IMR-90 (cell line): ENCODE results near the gene NOS1. TPM values are rescaled to one million over a fixed set of nuclear protein-coding genes. Genes with fewer than 3 reads are reported as not detected.

Experiments used
- ATAC-seq: fragments of 200-7000 bp; cut with Tn5 transposase; 2 replicates; pipeline ENCODE4 v1.9.1; 2020; ENCODE audit warnings: low read depth, mild to moderate bottlenecking, moderate library complexity
- BruUV-seq: library from RNA; stranded (reverse); fragments of 400-500 nt; replicated peaks from 2 replicates; lab custom pipeline; 2021; lab: Mats Ljungman, UMichigan
- CTCF ChIA-PET: fragments of 300-600 bp; formaldehyde crosslinking; extraction: SDS; loops from one replicate; lab custom pipeline; 2021; ENCODE audit warnings: antibody characterized with exemption; lab: Yijun Ruan, JAX
- POLR2A ChIA-PET: fragments of 300-600 bp; sonication (Branson Sonifier 250); formaldehyde crosslinking; loops from one replicate; lab custom pipeline; 2022; ENCODE audit warnings: antibody characterized with exemption; ENCODE audit not compliant: unreplicated experiment; lab: Charles Lee
- DNase-seq: peaks from one replicate; pipeline ENCODE4 v3.0.0; 2013
- H2AFZ ChIP-seq: replicated peaks from 2 replicates; pipeline ENCODE3; 2013; ENCODE audit warnings: low read length, mild to moderate bottlenecking; ENCODE audit not compliant: poor library complexity
- H2AK5ac ChIP-seq: 2 replicates; pipeline ENCODE4 v1.6.1; 2013; ENCODE audit warnings: low read depth, low read length, inconsistent platforms
- H2AK9ac ChIP-seq: replicated peaks from 2 replicates; pipeline ENCODE3; 2013; ENCODE audit warnings: mild to moderate bottlenecking, low read depth, low read length, moderate library complexity; ENCODE audit not compliant: poor library complexity
- H2BK120ac ChIP-seq: 2 replicates; pipeline ENCODE4 v1.6.1; 2013; ENCODE audit warnings: low read depth, low read length, inconsistent platforms
- H2BK15ac ChIP-seq: 3 replicates; pipeline ENCODE4 v1.6.1; 2013; ENCODE audit warnings: low read depth, low read length, inconsistent platforms
- H2BK20ac ChIP-seq: 2 replicates; pipeline ENCODE4 v1.6.1; 2013; ENCODE audit warnings: low read depth, mild to moderate bottlenecking, inconsistent platforms, low read length, moderate library complexity
- H2BK5ac ChIP-seq: 2 replicates; pipeline ENCODE4 v1.6.1; 2013; ENCODE audit warnings: mild to moderate bottlenecking, low read depth, low read length, inconsistent platforms; ENCODE audit not compliant: poor library complexity, severe bottlenecking
- H3K14ac ChIP-seq: replicated peaks from 2 replicates; pipeline ENCODE4 v1.6.1; 2013; ENCODE audit warnings: low read depth, low read length, inconsistent platforms
- H3K18ac ChIP-seq: 2 replicates; pipeline ENCODE4 v1.6.1; 2013; ENCODE audit warnings: low read depth, low read length, control low read depth
- H3K23ac ChIP-seq: 2 replicates; pipeline ENCODE4 v1.6.1; 2013; ENCODE audit warnings: low read depth, low read length, inconsistent platforms
- H3K27ac ChIP-seq: 2 replicates; pipeline ENCODE4 v1.5.1; 2013; ENCODE audit warnings: mild to moderate bottlenecking, control low read depth, low read length; ENCODE audit not compliant: insufficient read depth
- H3K27me3 ChIP-seq: 2 replicates; pipeline ENCODE4 v1.6.1; 2013; ENCODE audit warnings: low read length; ENCODE audit not compliant: control insufficient read depth, insufficient read depth
- H3K36me3 ChIP-seq: 2 replicates; pipeline ENCODE4 v1.6.1; 2013; ENCODE audit warnings: low read length, mixed read lengths; ENCODE audit not compliant: control insufficient read depth, insufficient read depth
- H3K4ac ChIP-seq: 2 replicates; pipeline ENCODE4 v1.6.1; 2013; ENCODE audit warnings: low read depth, low read length, inconsistent platforms
- H3K4me1 ChIP-seq: 2 replicates; pipeline ENCODE4 v1.6.1; 2013; ENCODE audit warnings: low read length, mixed read lengths; ENCODE audit not compliant: control insufficient read depth, insufficient read depth
- H3K4me2 ChIP-seq: 2 replicates; pipeline ENCODE4 v1.6.1; 2013; ENCODE audit warnings: low read depth, mild to moderate bottlenecking, control low read depth, low read length, moderate library complexity
- H3K4me3 ChIP-seq: 2 replicates; pipeline ENCODE4 v1.5.1; 2013; ENCODE audit warnings: low read depth, mild to moderate bottlenecking, control low read depth, low read length, moderate library complexity; ENCODE audit not compliant: insufficient read depth
- H3K56ac ChIP-seq: 2 replicates; pipeline ENCODE4 v1.6.1; 2013; ENCODE audit warnings: low read length, inconsistent platforms; ENCODE audit not compliant: insufficient read depth; ENCODE audit errors: extremely low read depth
- H3K79me1 ChIP-seq, 2 experiments: 2 replicates each; pipeline ENCODE4 v1.6.1; 2013; ENCODE audit warnings: low read length in 2 of 2, inconsistent platforms in 1 of 2, low read depth in 1 of 2
- H3K9ac ChIP-seq: 2 replicates; pipeline ENCODE4 v1.6.1; 2013; ENCODE audit warnings: low read depth, low read length, control low read depth
- H3K9me1 ChIP-seq: 2 replicates; pipeline ENCODE4 v1.6.1; 2013; ENCODE audit warnings: low read length, inconsistent platforms; ENCODE audit not compliant: insufficient read depth
- H3K9me3 ChIP-seq: 2 replicates; pipeline ENCODE4 v1.6.1; 2013; ENCODE audit warnings: low read length; ENCODE audit not compliant: control insufficient read depth, insufficient read depth
- H4K20me1 ChIP-seq: 2 replicates; pipeline ENCODE4 v1.6.1; 2013; ENCODE audit warnings: low read length, inconsistent platforms; ENCODE audit not compliant: insufficient read depth
- H4K5ac ChIP-seq: 2 replicates; pipeline ENCODE4 v1.6.1; 2013; ENCODE audit warnings: mild to moderate bottlenecking, low read depth, low read length, control low read depth
- H4K8ac ChIP-seq, 2 experiments: 2 replicates each; pipeline ENCODE4 v1.6.1; 2013; ENCODE audit warnings: low read depth in 2 of 2, low read length in 2 of 2, control low read depth in 1 of 2, inconsistent platforms in 1 of 2
- H4K91ac ChIP-seq: 2 replicates; pipeline ENCODE4 v1.6.1; 2013; ENCODE audit warnings: low read depth, low read length, inconsistent platforms; ENCODE audit not compliant: insufficient read depth
- BHLHE40 ChIP-seq: fragments of 150-350 bp; IDR thresholded peaks from 2 replicates; pipeline ENCODE4 v1.6.1; 2016; ENCODE audit warnings: mild to moderate bottlenecking, low read depth, low read length
- CEBPB ChIP-seq: IDR thresholded peaks from 2 replicates; pipeline ENCODE4 v1.6.1; 2012; ENCODE audit warnings: low read depth, low read length, improper control_type of control experiment
- CHD1 ChIP-seq: IDR thresholded peaks from 2 replicates; pipeline ENCODE4 v1.6.1; 2012; ENCODE audit warnings: low read depth, low read length, improper control_type of control experiment
- CTCF ChIP-seq: conservative IDR thresholded peaks from 2 replicates; pipeline ENCODE4 v1.5.1; 2012; ENCODE audit warnings: mild to moderate bottlenecking, low read depth, low read length, improper control_type of control experiment
- FOS ChIP-seq: fragments of 150-350 bp; IDR thresholded peaks from 2 replicates; pipeline ENCODE4 v1.6.1; 2016; ENCODE audit warnings: low read depth, low read length
- MAFK ChIP-seq: IDR thresholded peaks from 2 replicates; pipeline ENCODE4 v1.6.1; 2012; ENCODE audit warnings: low read depth, low read length, improper control_type of control experiment
- MAZ ChIP-seq: IDR thresholded peaks from 2 replicates; pipeline ENCODE4 v1.6.1; 2012; ENCODE audit warnings: low read depth, mild to moderate bottlenecking, low read length, improper control_type of control experiment, moderate library complexity, borderline replicate concordance
- MXI1 ChIP-seq: IDR thresholded peaks from 2 replicates; pipeline ENCODE4 v1.6.1; 2012; ENCODE audit warnings: low read depth, mild to moderate bottlenecking, low read length, moderate library complexity, borderline replicate concordance
- NFE2L2 ChIP-seq: fragments of 150-350 bp; IDR thresholded peaks from 2 replicates; pipeline ENCODE4 v1.6.1; 2016; ENCODE audit warnings: low read depth, mild to moderate bottlenecking, low read length
- POLR2A ChIP-seq: IDR thresholded peaks from 2 replicates; pipeline ENCODE4 v1.6.1; 2012; ENCODE audit warnings: mild to moderate bottlenecking, low read depth, low read length
- RAD21 ChIP-seq: IDR thresholded peaks from 2 replicates; pipeline ENCODE4 v1.6.1; 2012; ENCODE audit warnings: low read length, improper control_type of control experiment
- RCOR1 ChIP-seq: IDR thresholded peaks from 2 replicates; pipeline ENCODE4 v1.6.1; 2012; ENCODE audit warnings: mild to moderate bottlenecking, low read length, improper control_type of control experiment; ENCODE audit not compliant: insufficient replicate concordance
- RFX5 ChIP-seq: IDR thresholded peaks from 2 replicates; pipeline ENCODE4 v1.8.0; 2012; ENCODE audit warnings: low read depth, mild to moderate bottlenecking, low read length, moderate library complexity
- SMC3 ChIP-seq: fragments of 150-350 bp; IDR thresholded peaks from 2 replicates; pipeline ENCODE4 v1.6.1; 2016; ENCODE audit warnings: low read depth, mild to moderate bottlenecking, antibody characterized with exemption, low read length, moderate library complexity
- USF2 ChIP-seq: fragments of 150-350 bp; IDR thresholded peaks from 2 replicates; pipeline ENCODE4 v1.6.1; 2017; ENCODE audit warnings: mild to moderate bottlenecking, antibody characterized with exemption, low read length, low read depth
- WGBS, 2 experiments: methylation state at CpG; one replicate each; pipeline versions ENCODE4 v1.1.5 to v1.1.7; 2013; ENCODE audit warnings: missing lambda C conversion rate in 2 of 2; ENCODE audit not compliant: insufficient read length in 1 of 2; ENCODE audit errors: extremely low coverage in 2 of 2; 5-methylcytosine and 5-hydroxymethylcytosine counted together
- dilution Hi-C: fragments of 300-500 bp; cut with HindIII; formaldehyde crosslinking; loops from one replicate; pipeline ENCODE4 v1.14.3; 2018; ENCODE audit warnings: low sequenced_read_pairs; ENCODE audit not compliant: unreplicated experiment
- in situ Hi-C: fragments of 300-500 bp; cut with MboI; formaldehyde crosslinking; loops from 3 replicates; pipeline ENCODE4 v1.14.3; 2019; ENCODE audit warnings: low sequenced_read_pairs, inconsistent platforms, mixed read lengths
- intact Hi-C: fragments of 100-400 bp; cut with micrococcal nuclease; formaldehyde crosslinking; loops from 2 replicates; pipeline ENCODE4 v1.10.0; 2022
- polyA plus RNA-seq, 3 experiments: library from polyadenylated mRNA; depleted of rRNA; stranded (reverse); fragments of >200 nt; gene quantifications; 2 replicates each; pipeline ENCODE4 v1.2.3, GENCODE V29; 2012; ENCODE audit warnings: low replicate concordance in 1 of 3
- total RNA-seq: library from RNA; depleted of rRNA; stranded (reverse); fragments of >200 nt; gene quantifications from 2 replicates; pipeline ENCODE4 v1.2.3, GENCODE V29; 2012
- TF ChIP-seq, protein P1 (sequence below): fragments of 150-350 bp; IDR thresholded peaks from 2 replicates; pipeline ENCODE4 v1.6.1; 2016; ENCODE audit warnings: low read depth, mild to moderate bottlenecking, low read length, moderate library complexity, borderline replicate concordance

The NOS1 gene
- total and polyA plus RNA-seq, 2 of the 4 experiments (the other 2 are of a cell fraction) = 0.09 TPM; not detected in 1

GRCh38 chr12:117350140-117350539 is 11.3 kb downstream of the NOS1 start:
- H4K20me1 ChIP-seq = no peaks in the 10 kb centered on the region
- BruUV-seq = no TSS peak
- 81% methylated on average over 4 of the region's 4 CpGs; no CpG with 5 or more reads in 1 of the 2 experiments for WGBS, 2 experiments
- H2BK20ac ChIP-seq = no peak overlapping the region
- no peaks in the 10 kb centered on the region for H3K9me1 ChIP-seq
- ChIA-PET CTCF (no interaction called here), POLR2A (no interaction called here)
- H3K18ac ChIP-seq = no peak overlapping the region
- intact Hi-C loops = no loop called here
- no peak overlapping the region for H3K14ac ChIP-seq
- H3K4me1 ChIP-seq = no peaks in the 10 kb centered on the region
- H3K4me2 ChIP-seq = no peak overlapping the region
- H3K4me3 ChIP-seq = no peak overlapping the region
- no peak overlapping the region for H2AK9ac ChIP-seq
- H2AFZ ChIP-seq = no peak overlapping the region
- no peak overlapping the region for H3K56ac ChIP-seq
- H3K79me1 ChIP-seq = no peaks in the 10 kb centered on the region
- no peaks in the 10 kb centered on the region for H3K27me3 ChIP-seq
- no peak overlapping the region for H3K4ac ChIP-seq
- no peak overlapping the region for H4K8ac ChIP-seq
- H2BK5ac ChIP-seq = no peak overlapping the region
- ATAC-seq (no peak), DNase-seq (no peak)
- no peak overlapping the region for H4K91ac ChIP-seq
- no peak overlapping the region for H4K5ac ChIP-seq
- H2AK5ac ChIP-seq = no peak overlapping the region
- TF ChIP-seq, protein P1, sequence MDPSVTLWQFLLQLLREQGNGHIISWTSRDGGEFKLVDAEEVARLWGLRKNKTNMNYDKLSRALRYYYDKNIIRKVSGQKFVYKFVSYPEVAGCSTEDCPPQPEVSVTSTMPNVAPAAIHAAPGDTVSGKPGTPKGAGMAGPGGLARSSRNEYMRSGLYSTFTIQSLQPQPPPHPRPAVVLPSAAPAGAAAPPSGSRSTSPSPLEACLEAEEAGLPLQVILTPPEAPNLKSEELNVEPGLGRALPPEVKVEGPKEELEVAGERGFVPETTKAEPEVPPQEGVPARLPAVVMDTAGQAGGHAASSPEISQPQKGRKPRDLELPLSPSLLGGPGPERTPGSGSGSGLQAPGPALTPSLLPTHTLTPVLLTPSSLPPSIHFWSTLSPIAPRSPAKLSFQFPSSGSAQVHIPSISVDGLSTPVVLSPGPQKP = no peak
- no peak for TF ChIP-seq SMC3
- no peak for TF ChIP-seq MAFK
- TF ChIP-seq CTCF = no peak
- TF ChIP-seq NFE2L2 = no peak
- no peak for TF ChIP-seq MXI1
- TF ChIP-seq USF2 = no peak
- TF ChIP-seq RAD21 = no peak
- TF ChIP-seq MAZ = no peak
- TF ChIP-seq FOS = no peak
- no peak for TF ChIP-seq RCOR1
- TF ChIP-seq POLR2A = no peak
- TF ChIP-seq RFX5 = no peak
- TF ChIP-seq CHD1 = no peak
- TF ChIP-seq CEBPB = no peak
- TF ChIP-seq BHLHE40 = no peak
- no peak overlapping the region for H2BK120ac ChIP-seq
- in situ Hi-C loops = no loop called here
- dilution Hi-C loops = no loop called here
- H3K23ac ChIP-seq = no peak overlapping the region
- H3K9me3 ChIP-seq = peaks cover 12% of the 10 kb centered on the region
- no peak overlapping the region for H3K27ac ChIP-seq
- H2BK15ac ChIP-seq = no peak overlapping the region
- H3K36me3 ChIP-seq = no peaks in the 10 kb centered on the region
- H3K9ac ChIP-seq = no peak overlapping the region
